Eye (tissue), 1 donor: ENCODE measurements around the gene RNASEH2B.
A peak's percentile ranks its signal among the peaks of the same experiment; 100 is the strongest.

Source experiments
- DNase-seq: peaks from one replicate; pipeline ENCODE4 v3.0.0-alpha.2; 2015

The RNASEH2B gene

GRCh38 chr13:50908371-50908770, 1.2 kb upstream of the RNASEH2B start:
- no peak for DNase-seq

DNA sequence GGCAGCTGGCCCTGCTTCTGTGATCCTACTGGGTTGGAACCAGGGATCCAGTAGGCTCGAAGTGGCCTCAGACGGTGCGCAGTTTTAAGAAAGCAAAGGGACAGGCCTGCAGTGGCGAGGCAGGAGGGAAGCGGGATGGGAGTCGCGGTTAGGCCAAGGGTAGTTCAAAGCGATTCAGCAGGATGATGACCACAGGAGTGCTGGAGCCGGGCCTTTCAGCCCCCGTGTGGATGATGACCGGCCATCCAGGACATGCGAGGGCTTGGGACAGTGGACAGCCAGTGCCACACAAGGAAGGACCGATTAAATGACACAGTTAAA, 854 bp downstream of the RNASEH2B start:
- DNase-seq: peak; percentile 82

GRCh38 chr13:50911081-50911631, 1.6 kb downstream of the RNASEH2B start:
- peak; percentile 85 for DNase-seq

- DNase-seq: peak; percentile 96
These were observed 2.6 kb downstream of the RNASEH2B start for GRCh38 chr13:50911937-50912795.

- no peak for DNase-seq
These were observed 3.3 kb downstream of the RNASEH2B start for GRCh38 chr13:50912851-50913250.

- no peak for DNase-seq
These were observed 4.6 kb downstream of the RNASEH2B start for GRCh38 chr13:50914176-50914700.

DNA sequence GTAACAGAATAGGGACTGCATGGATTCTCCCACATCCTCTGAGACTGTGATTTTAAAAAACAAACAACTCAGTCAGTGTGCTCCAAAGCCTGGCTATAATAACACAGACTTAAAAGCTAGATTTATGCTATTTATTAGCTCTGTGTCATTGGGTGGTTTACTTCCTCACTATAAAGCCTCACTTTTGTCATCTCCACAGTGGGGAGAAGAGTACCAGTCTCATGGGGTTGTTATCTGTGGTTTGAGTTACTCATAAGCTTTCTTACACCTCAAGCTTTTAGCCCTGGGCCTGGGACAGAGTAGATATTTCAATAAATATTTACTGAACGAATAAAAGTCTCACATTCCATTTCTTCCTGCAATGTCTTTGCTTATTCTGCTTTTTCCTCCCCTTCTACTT, 5.3 kb downstream of the RNASEH2B start:
- no peak for DNase-seq

- DNase-seq: no peak
These were observed 6.0 kb downstream of the RNASEH2B start for GRCh38 chr13:50915565-50915964.

DNA sequence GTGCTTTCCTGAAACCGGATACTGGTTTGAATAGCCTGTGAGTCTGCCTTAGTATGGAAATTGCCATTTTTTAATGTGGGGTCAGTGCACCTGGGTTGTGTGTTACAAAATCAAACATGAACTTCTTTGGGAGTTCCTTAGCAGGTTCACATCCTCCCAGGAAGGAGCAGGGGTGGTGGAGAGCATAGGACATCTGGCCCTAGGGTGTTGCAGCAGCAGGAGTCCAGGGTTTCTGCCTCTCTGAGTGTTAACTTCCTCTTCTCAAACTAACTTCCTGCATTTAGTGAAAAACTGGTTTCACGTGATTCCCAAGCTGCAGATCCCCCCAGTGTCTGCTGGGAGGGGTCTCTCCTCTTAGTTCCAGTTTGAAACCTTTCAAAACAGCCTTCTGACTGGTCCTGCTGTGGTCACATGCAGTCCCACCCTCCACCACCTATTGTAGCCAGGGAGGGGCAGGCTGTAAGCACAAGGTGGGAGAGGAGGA, 7.2 kb downstream of the RNASEH2B start:
- no peak for DNase-seq

DNA sequence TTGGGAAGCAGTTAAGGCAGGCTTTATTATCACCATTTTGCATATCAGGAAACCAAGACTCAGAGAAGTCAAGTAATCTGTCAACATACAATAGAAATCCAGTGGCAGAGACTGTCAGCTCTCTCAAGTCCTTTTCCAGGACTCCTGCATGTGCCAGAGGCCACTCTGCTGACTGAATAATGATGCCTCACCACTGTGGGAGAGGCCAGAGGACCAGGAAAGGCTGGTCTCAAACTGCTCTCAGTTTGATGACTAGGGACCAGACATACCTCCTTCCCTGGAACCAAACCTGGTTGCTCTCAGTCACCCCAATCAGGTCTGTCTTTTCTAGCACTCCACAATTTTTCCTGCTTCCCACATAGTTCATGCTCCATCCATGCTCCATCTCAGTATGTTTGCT, 8.0 kb downstream of the RNASEH2B start:
- DNase-seq: no peak

GRCh38 chr13:50918567-50918966, 9.0 kb downstream of the RNASEH2B start:
- no peak for DNase-seq

- no peak for DNase-seq
These were observed 9.7 kb downstream of the RNASEH2B start for GRCh38 chr13:50919277-50919676.

DNA sequence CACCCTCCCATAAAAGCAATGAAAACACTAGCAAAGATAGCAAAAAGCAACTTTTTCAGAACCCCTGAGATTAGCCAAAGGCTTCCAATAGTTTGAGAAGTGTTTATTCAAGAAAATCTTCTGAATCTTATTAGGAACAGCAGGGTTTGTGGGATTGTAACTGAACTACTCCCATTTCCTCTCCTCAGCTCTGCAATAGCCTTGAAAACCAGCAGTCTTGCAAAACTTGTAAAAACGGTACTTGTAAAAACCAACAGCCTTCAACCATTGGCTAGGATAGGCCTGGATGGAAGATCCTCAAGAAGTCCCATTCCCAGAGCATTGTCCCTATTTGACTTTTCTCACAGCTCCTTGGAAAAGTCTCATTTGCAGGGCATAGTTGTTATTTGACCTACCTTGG, 12.1 kb downstream of the RNASEH2B start:
- DNase-seq: no peak

DNA sequence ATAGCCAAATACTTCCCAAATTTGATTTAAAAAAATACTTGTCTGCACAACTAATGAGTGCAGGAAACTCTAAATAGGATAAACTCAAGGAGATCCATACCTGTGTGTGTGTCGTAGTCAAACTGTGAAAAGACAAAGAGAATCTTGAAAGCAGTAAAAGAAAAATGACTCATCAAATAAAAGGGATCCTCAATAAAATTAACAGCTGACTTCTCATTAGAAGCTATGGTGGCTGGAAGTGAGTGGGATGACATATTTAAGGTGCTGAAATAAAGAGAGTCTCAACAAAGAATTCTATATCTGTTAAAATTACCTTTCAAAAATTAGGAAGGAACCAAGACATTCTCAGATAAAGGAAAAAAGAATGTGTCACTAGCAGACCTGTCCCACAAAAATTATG, 13.7 kb downstream of the RNASEH2B start:
- no peak for DNase-seq

GRCh38 chr13:50924025-50924424, 14.4 kb downstream of the RNASEH2B start:
- no peak for DNase-seq

- no peak for DNase-seq
These were observed 18.1 kb downstream of the RNASEH2B start for GRCh38 chr13:50927701-50928100.

DNA sequence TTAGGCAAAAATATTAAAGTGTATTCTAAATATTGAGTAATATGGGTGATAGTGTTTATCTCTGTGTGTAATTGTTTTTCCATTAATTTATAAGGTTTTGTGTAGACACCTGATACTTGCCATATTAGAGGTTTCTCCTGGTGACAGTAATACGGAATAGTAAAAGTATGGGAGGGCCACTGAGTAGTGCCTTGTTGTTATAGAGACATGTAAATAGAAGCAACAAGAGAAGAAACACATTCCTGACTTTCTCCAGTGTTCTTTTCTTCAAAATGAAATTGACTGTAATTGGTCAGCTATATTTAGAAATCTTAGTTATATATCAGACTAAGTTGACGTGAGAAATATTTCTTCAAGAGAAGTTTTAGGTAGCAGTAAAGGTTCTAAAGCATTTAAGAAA, 18.5 kb downstream of the RNASEH2B start:
- DNase-seq: no peak

DNA sequence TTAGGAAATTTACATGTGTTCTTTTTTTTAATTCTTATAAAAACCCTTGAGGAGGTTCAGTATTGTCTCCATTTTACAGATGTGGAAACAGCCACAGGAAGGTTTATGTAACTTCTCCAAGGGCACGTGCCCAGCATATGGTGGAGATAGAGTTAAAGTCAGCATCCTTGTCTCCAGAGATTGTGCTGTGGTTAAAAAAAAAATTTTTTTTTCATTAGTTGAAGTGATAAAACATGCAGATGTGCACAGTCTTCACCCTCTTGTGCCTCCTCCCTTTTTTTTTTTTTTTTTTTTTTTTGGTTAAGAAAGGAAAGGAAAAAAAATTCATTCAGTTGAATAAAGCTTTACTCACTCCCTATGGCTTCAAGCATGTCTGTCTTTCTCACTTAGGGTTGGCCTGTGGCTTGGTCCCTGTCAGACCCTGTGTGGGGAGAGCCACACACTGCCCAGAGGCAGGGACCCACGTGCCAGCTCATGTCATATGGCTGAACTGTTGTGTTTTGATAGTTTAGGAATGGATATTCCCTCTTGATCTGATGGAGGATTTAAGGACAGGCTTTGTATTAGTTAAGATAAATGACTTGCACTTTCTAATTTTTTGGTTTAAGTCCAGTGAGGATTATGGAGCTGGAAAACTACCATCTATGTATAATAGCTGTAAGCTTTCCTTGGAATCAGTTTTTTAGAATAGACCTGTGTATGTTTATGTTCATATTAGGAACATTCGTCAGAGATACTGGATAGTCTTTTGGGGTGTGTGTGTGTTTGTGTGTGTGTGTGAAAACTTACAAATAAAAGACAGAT, 19.3 kb downstream of the RNASEH2B start:
- DNase-seq: peak; percentile 35

DNA sequence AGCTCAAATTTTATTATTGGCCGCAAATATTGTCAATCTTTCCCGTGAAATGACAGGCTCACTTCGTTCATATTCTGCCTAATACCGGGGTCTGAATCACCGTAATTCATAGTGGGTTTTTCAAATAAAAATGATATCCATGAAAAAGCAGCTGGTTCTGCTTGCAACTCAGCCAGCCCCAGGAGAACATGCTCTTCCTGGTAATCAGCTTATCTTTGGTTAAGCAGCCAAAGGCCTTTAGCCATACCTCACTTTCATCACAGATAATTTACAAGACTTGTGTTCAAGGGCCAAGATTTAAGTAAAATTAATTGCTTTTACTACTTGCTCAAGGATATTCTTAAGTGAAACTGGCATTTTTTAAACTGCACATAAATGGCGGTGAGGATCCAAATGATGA, 22.5 kb downstream of the RNASEH2B start:
- no peak for DNase-seq

- no peak for DNase-seq
These were observed 25.3 kb downstream of the RNASEH2B start for GRCh38 chr13:50934735-50935435.

DNA sequence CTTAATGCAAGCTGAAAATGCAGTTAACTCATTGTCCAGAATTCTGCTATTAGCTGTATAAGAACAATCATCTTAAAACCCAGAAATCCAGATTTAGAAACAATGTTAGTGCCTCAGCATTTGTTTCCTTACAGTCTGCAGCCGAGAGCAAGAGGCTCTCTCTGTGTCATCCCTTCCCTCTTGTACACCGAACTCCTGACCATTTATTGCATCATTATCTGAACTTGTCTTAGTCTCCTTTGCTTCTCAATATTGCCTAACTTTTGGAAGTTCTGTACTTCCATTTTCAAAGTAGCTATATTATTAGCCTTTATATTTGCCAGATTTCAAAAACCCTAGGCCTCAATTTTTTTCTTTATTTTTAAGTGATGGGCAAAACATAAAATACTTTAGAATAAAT, 27.1 kb downstream of the RNASEH2B start:
- DNase-seq: no peak

DNA sequence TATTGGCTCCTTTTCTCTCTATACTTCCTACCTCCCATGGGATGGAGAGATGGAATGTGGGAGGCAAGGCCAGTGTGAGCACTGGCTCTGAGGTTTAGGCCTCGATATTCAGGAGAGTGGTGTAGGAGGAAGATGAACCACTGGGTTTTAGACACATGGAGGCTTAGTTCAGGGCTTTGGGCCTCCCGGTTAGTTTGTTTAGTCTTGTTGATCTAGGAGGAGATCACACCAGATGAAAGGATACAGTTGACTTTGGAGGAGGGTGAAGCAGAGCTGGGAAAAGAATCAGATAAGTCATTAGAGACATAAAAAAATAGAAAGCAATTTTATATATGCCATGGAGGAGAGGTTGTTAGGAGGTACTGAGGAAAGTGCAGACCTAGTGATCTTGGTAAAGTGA, 30.9 kb downstream of the RNASEH2B start:
- DNase-seq: no peak

- DNase-seq: no peak
These were observed 31.6 kb downstream of the RNASEH2B start for GRCh38 chr13:50941146-50941545.
